PFSK-1 (cell line): ENCODE results near the gene U2AF2.

ENCODE experiments used
- REST ChIP-seq, 2 experiments: IDR thresholded peaks; 2 replicates each; pipeline versions ENCODE4 v1.6.1 to v1.8.0; 2011 to 2012; ENCODE audit warnings: low read depth in 2 of 2, low read length in 2 of 2, control low read depth in 1 of 2, inconsistent platforms in 1 of 2, mild to moderate bottlenecking in 1 of 2, moderate library complexity in 1 of 2; ENCODE audit not compliant: insufficient read depth in 1 of 2
- SIN3A ChIP-seq: IDR thresholded peaks from 2 replicates; pipeline ENCODE4 v1.6.1; 2012; ENCODE audit warnings: mild to moderate bottlenecking, low read length, moderate library complexity, borderline replicate concordance; ENCODE audit not compliant: insufficient read depth

GRCh38 chr19:55656552-55656951 is 1.7 kb downstream of the U2AF2 start:
- TF ChIP-seq SIN3A (no peak), REST (IDR thresholded peaks at IDR 0.05; ENCODE audit: insufficient read depth in 1 of 2, low read depth in 2 of 2, low read length in 2 of 2) (no peak)
